Activated CD4-positive, alpha-beta memory T cell treated with anti-CD3 and anti-CD28 coated beads, Interleukin-2, amount 10 ng/mL, durations not matched to agents 7 days and 5 days (primary cell): ENCODE data around the gene ST3GAL4. TPM values are rescaled to one million over a fixed set of nuclear protein-coding genes. Genes with fewer than 3 reads are reported as not detected.
"Not testable (repeated sequence)": the region's sequence is repeated elsewhere in the genome, so short reads cannot be mapped to it uniquely, and the experiment has no call there.

Source experiments
- CTCF ChIA-PET: fragments of 350-600 bp; sonication (Branson Sonifier 250); formaldehyde crosslinking; loops from one replicate; lab custom pipeline; 2021; ENCODE audit warnings: antibody characterized with exemption, inconsistent platforms; lab: Charles Lee
- POLR2A ChIA-PET: fragments of 350-600 bp; sonication (Branson Sonifier 250); formaldehyde crosslinking; loops from one replicate; lab custom pipeline; 2021; ENCODE audit warnings: antibody characterized with exemption; lab: Charles Lee
- DNase-seq: peaks from one replicate; pipeline ENCODE4 v3.0.0-alpha.2; 2020
- H3K27ac Mint-ChIP-seq: one replicate; pipeline ENCODE4 v1.8.0; 2021; ENCODE audit warnings: mild to moderate bottlenecking, mixed read lengths
- H3K27me3 Mint-ChIP-seq: one replicate; pipeline ENCODE4 v1.8.0; 2021; ENCODE audit warnings: mixed read lengths
- H3K36me3 Mint-ChIP-seq: one replicate; pipeline ENCODE4 v1.8.0; 2021; ENCODE audit warnings: low read depth, mixed read lengths
- H3K4me1 Mint-ChIP-seq: one replicate; pipeline ENCODE4 v1.8.0; 2021; ENCODE audit warnings: mixed read lengths
- H3K4me3 Mint-ChIP-seq: one replicate; pipeline ENCODE4 v1.8.0; 2021; ENCODE audit warnings: mild to moderate bottlenecking, mixed read lengths
- H3K9me3 Mint-ChIP-seq: one replicate; pipeline ENCODE4 v1.8.0; 2021; ENCODE audit warnings: mixed read lengths
- total RNA-seq, 2 experiments: library from RNA; stranded (reverse); gene quantifications; one replicate each; pipeline ENCODE4 v1.2.3, GENCODE V29; 2021

Gene ST3GAL4, protein sequence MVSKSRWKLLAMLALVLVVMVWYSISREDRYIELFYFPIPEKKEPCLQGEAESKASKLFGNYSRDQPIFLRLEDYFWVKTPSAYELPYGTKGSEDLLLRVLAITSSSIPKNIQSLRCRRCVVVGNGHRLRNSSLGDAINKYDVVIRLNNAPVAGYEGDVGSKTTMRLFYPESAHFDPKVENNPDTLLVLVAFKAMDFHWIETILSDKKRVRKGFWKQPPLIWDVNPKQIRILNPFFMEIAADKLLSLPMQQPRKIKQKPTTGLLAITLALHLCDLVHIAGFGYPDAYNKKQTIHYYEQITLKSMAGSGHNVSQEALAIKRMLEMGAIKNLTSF
- 1 to 10 TPM; 7.4 to 8.5 TPM for total RNA-seq

DNA sequence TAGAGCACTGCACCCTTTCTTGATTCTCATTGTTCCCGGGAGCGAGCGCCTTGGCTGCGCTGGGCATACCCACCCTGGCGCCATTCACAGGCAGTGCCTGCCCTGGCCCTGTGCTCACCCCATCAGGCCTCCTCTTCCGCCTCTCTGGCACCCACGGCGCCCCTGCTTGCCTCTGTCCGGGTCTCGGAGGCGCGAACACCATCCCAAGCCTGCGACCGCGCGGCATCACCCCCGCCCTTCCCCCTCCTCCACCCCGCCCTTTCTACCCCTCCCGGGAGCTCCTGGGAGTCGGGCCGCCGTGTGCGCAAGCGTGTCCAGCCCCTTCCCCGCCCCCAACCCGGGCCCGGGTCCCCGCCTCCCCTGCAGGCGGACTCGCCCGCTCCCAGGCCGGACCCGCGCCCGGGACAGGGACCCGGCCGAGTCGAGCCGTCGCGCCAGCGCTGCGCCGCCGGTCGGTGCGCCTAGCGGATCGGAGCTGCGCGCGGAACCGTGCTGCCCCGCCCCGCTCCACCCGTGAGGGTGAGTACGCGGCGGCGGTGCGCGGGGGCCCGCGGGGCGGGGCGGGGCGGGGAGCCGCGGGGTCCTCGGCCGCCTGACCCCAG, at the start of gene ST3GAL4:
Gene ST3GAL4 (plus strand): TSS at position 363 of the 602 bp plus-strand sequence. CDS start 50,470 bp downstream, outside the sequence.
- H3K4me3 Mint-ChIP-seq = peak within 1 kb of the TSS; percentile 92
- DNase-seq = peak; percentile 76
- peaks cover 52% of the 10 kb centered on the region for H3K4me1 Mint-ChIP-seq
- no peaks in the 10 kb centered on the region for H3K27me3 Mint-ChIP-seq
- peaks cover 21% of the 10 kb centered on the region for H3K36me3 Mint-ChIP-seq
- peak within 1 kb of the TSS; percentile 67 for H3K27ac Mint-ChIP-seq
- CTCF ChIA-PET = interaction anchor here (1.4 to 2.8 kb wide), 3 partner anchors 45 to 126 kb away, joined by 4 to 13 read pairs (median 5); no protein-coding TSS in a partner anchor
- H3K9me3 Mint-ChIP-seq = no peaks in the 10 kb centered on the region
- POLR2A ChIA-PET = interaction anchor here (0.8 to 4.7 kb wide), 16 partner anchors 12 to 786 kb away, joined by 3 to 24 read pairs (median 6); partner anchors contain the start of genes DCPS, FOXRED1, HYLS1 and PUS3

DNA sequence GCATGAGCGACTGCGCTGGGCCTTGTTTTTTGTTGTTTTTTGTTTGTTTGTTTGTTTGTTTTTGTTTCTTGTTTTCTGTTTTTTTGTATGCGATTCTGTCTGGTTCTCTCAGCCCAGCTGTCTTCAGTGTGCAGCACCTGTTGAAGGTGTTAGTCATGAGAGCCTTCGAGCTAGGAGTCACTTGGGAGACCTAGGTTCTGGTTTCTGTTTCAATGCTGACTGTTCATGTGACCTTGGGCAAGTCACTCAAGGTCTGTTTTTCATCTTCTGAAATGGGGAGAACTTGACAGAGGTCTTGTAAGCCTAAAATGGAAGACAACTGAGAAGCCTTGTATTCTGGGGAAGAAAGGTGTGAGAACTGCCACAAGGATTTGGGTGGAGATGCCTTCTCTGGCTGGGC, 49.8 kb upstream of the ST3GAL4 start:
- ChIA-PET CTCF (interaction anchor here (0.7 to 2.6 kb wide), 5 partner anchors 10 to 483 kb away, joined by 3 to 17 read pairs (median 3); no protein-coding TSS in a partner anchor), POLR2A (interaction anchor here (0.8 to 3.4 kb wide), 4 partner anchors 13 to 418 kb away, joined by 3 to 23 read pairs (median 3); partner anchors contain the start of genes HYLS1 and ST3GAL4)
- peak; percentile 35 for DNase-seq
- Mint-ChIP-seq H3K9me3 (no peaks in the 10 kb centered on the region), H3K4me3 (peak overlapping the region; percentile 58), H3K36me3 (peaks cover 45% of the 10 kb centered on the region), H3K27me3 (no peaks in the 10 kb centered on the region), H3K4me1 (peaks cover 34% of the 10 kb centered on the region), H3K27ac (peak overlapping the region; percentile 60)

DNA sequence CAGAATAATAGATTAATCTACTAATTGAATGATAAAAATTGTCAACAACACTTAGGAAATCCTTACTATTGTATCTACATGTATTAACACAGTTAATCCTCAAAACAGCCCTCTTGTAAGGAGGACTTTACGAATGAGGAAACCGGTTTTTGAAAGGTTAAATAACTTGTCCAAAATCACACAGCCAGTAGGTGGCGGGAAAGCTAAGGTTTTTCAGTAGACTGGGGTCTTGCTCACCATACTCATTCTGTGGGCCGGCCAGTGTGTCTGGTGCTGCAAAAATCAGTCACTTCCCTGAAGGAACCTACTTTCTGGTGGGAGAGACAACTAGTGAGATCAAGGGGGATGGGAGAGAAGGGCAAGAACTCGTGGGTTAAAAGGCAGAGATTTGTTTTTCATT, 47.8 kb upstream of the ST3GAL4 start:
- no peaks in the 10 kb centered on the region for H3K27me3 Mint-ChIP-seq
- no peak for DNase-seq
- no peak overlapping the region for H3K4me3 Mint-ChIP-seq
- no peak overlapping the region for H3K27ac Mint-ChIP-seq
- peaks cover 35% of the 10 kb centered on the region for H3K4me1 Mint-ChIP-seq
- no peaks in the 10 kb centered on the region for H3K9me3 Mint-ChIP-seq
- ChIA-PET POLR2A (interaction anchor here (0.5 to 0.6 kb wide), 3 partner anchors 9 to 48 kb away, joined by 3 read pairs; no protein-coding TSS in a partner anchor), CTCF (interaction anchor here (0.7 to 3.4 kb wide), 3 partner anchors 11 to 173 kb away, joined by 4 to 9 read pairs (median 6); no protein-coding TSS in a partner anchor)
- peaks cover 50% of the 10 kb centered on the region for H3K36me3 Mint-ChIP-seq

DNA sequence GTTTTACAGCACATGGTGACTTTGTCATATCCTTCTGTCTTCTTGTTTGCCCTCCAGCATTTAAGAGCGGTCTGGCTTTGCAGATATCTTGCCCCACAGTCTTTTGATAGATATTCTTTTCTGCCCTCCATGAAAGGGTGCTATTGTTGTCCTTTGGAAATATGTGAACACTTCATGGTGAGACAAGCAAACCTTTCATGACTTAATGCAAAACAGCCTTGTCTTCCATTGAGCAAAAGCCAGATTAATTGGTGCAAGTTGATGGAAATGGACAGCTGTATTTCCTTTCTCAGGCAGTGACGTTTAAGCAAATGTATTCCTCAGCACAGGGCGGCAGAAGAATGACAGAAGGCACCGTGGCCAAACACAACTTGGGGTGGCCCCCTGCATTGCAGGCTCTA, 47.2 kb upstream of the ST3GAL4 start:
- ChIA-PET CTCF (interaction anchor here (0.7 to 3.4 kb wide), 2 partner anchors 10 to 173 kb away, joined by 4 to 9 read pairs; no protein-coding TSS in a partner anchor), POLR2A (interaction anchor here (0.6 kb wide), 1 partner anchor 26 kb away, joined by 3 read pairs; no protein-coding TSS in a partner anchor)
- H3K4me1 Mint-ChIP-seq = peaks cover 31% of the 10 kb centered on the region
- no peak overlapping the region for H3K4me3 Mint-ChIP-seq
- no peak for DNase-seq
- H3K9me3 Mint-ChIP-seq = no peaks in the 10 kb centered on the region
- no peak overlapping the region for H3K27ac Mint-ChIP-seq
- H3K36me3 Mint-ChIP-seq = peaks cover 49% of the 10 kb centered on the region
- no peaks in the 10 kb centered on the region for H3K27me3 Mint-ChIP-seq

DNA sequence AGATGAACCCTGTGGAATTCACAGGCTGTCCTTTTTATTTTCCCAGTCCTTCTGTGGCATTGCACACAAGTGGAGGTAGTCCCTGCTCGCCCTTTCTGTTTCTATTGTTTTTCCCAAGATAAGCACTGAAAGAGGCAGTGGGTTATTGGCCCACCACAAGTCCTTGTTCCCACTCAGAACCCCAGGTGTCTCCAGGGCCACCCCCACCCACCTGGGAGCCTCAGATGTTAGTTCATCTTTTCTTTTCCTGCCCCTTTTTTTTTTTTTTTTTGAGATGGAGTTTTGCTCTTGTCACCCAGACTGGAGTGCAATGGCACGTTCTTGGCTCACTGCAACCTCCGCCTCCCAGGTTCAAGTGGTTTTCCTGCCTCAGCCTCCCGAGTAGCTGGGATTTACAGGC, 46.7 kb upstream of the ST3GAL4 start:
- DNase-seq, H3K27ac Mint-ChIP-seq, H3K4me3 Mint-ChIP-seq, POLR2A ChIA-PET, H3K9me3 Mint-ChIP-seq, H3K27me3 Mint-ChIP-seq: not testable (repeated sequence)
- Mint-ChIP-seq H3K36me3 (peaks cover 51% of the 10 kb centered on the region), H3K4me1 (peaks cover 30% of the 10 kb centered on the region)
- CTCF ChIA-PET = interaction anchor here (3.4 kb wide), 1 partner anchor 10 kb away, joined by 9 read pairs; no protein-coding TSS in a partner anchor

DNA sequence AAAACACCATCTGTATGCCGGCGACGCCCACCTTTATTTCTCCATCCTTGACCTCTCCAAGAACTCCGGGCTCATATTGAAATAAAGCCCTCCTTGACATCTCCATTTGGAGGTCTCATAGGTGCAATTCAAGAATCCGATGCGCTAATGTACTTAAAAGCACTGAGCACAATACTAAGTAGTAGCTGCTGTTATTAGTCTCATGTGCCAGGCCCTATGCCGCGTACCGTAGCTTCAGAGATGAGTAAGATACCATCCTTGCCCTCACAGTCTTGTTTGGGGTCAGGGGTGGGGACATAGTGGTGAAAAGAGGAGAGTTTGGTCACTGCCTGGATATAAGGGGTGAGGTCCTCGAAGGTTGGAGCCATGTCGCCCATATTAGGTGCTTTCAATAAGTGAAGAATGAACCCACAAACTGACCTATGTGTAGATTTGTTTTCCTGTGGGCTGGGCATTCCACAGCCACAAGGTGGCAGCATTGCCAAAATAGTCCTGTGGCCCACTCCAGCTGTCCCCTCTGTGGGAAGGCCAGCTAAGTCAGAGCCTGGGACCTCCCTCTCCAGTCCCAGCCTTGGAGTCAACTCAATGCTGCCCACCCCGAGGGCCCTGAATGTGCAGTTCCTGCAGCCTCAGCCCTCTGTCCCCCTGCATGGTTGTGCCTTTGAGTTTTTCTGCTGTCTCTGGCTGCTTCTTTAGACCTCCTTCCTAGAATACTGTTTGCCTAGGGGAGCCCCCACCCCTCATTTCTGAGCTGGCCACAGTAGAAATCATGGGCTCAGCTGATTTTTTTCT, 45.1 kb upstream of the ST3GAL4 start:
- no peak overlapping the region for H3K4me3 Mint-ChIP-seq
- peaks cover 51% of the 10 kb centered on the region for H3K36me3 Mint-ChIP-seq
- H3K27me3 Mint-ChIP-seq = no peaks in the 10 kb centered on the region
- peak; percentile 65 for DNase-seq
- no peak overlapping the region for H3K27ac Mint-ChIP-seq
- ChIA-PET CTCF (interaction anchor here (0.9 to 4.0 kb wide), 15 partner anchors 9 to 175 kb away, joined by 3 to 57 read pairs (median 4); partner anchors contain the start of gene ST3GAL4), POLR2A (interaction anchor here (1.7 kb wide), 1 partner anchor 170 kb away, joined by 4 read pairs; no protein-coding TSS in a partner anchor)
- no peaks in the 10 kb centered on the region for H3K9me3 Mint-ChIP-seq
- peaks cover 27% of the 10 kb centered on the region for H3K4me1 Mint-ChIP-seq

DNA sequence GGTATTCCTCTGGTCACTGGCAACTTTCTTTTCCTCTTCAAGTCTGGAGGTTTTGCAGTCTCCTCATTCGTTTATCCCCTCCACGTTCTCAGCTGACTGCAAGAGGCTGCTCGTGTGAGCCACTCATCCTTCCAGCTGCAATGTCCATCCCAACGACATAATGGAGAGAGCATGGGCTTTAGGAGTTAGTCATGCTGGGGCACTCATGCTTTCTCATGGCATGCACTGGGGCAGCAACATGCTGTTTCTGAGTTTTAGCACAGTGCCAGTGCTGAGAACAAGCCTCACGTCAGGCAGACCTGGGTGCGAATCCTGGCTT, 44.5 kb upstream of the ST3GAL4 start:
- Mint-ChIP-seq H3K27ac (no peak overlapping the region), H3K4me3 (no peak overlapping the region), H3K27me3 (no peaks in the 10 kb centered on the region), H3K36me3 (peaks cover 52% of the 10 kb centered on the region), H3K4me1 (peaks cover 22% of the 10 kb centered on the region), H3K9me3 (no peaks in the 10 kb centered on the region)
- POLR2A ChIA-PET = interaction anchor here (1.7 kb wide), 1 partner anchor 170 kb away, joined by 4 read pairs; no protein-coding TSS in a partner anchor
- CTCF ChIA-PET = interaction anchor here (1.0 to 4.0 kb wide), 14 partner anchors 8 to 175 kb away, joined by 3 to 57 read pairs (median 4); partner anchors contain the start of genes ST3GAL4 and TIRAP
- DNase-seq = no peak

DNA sequence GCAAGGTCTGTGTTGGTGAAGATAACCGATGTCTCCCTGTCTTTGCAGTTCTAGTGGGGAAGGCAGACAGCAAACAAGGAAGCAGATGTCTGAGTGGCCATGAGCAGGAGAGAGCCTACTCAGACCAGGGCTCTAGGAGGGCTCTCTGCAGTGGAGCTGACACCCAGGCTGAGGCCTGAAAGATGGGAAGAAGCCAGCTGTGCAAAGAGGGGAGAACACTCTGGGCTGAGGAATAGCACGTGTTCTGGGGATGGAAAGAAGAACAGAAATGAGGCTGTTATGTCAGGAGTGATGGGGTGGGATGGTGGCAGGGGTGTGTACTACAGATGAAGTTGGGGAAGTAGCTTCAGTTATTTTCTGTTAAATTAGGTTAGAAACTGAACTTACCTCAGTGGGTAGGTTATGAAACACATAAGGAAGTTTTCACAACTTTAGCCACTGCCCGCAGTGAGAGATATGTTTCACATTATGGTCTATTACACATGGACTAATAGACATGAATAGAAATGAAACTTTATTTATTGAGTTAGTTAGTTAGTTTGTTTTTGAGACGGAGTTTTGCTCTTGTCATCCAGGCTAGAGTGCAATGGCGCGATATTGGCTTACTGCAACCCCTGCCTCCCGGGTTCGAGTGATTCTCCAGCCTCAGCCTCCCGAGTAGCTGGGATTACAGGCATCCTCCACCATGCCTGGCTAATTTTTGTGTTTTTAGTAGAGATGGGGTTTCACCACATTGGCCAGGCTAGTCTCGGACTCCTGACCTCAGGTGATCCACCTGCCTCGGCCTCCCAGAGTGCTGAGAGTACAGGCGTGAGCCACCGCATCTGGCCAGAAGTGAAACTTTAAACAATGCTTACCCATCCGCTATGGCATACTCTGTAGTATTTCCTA, 43.8 kb upstream of the ST3GAL4 start:
- no peaks in the 10 kb centered on the region for H3K9me3 Mint-ChIP-seq
- H3K27ac Mint-ChIP-seq = no peak overlapping the region
- no peak overlapping the region for H3K4me3 Mint-ChIP-seq
- DNase-seq = no peak
- peaks cover 55% of the 10 kb centered on the region for H3K36me3 Mint-ChIP-seq
- ChIA-PET POLR2A (no interaction called here), CTCF (interaction anchor here (1.0 to 4.0 kb wide), 13 partner anchors 8 to 170 kb away, joined by 3 to 57 read pairs (median 4); partner anchors contain the start of genes ST3GAL4 and TIRAP)
- H3K4me1 Mint-ChIP-seq = peaks cover 22% of the 10 kb centered on the region
- H3K27me3 Mint-ChIP-seq = no peaks in the 10 kb centered on the region

DNA sequence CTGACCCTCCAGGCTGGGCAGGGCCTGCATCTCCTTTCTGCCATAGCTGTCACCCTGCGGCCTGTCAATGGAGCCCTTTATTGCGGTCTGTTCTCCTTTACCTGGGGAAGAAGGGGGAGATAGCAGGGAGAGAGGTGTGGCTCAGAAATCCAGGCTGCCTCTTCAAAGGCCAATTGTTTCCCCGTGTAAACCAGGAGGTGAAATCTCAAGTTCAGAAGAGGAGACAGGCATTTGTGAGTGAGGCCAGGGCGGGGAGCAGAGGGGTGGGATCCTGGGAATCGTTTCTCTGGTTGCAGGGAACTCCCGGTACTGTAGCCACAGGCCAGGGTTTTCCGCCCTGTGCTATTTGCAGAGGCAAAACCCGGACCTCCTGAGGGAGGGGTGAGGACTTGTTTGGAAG, 42.5 kb upstream of the ST3GAL4 start:
- ChIA-PET CTCF (interaction anchor here (4.0 kb wide), 1 partner anchor 168 kb away, joined by 57 read pairs; no protein-coding TSS in a partner anchor), POLR2A (no interaction called here)
- no peak overlapping the region for H3K27ac Mint-ChIP-seq
- no peak for DNase-seq
- no peak overlapping the region for H3K4me3 Mint-ChIP-seq
- no peaks in the 10 kb centered on the region for H3K9me3 Mint-ChIP-seq
- H3K36me3 Mint-ChIP-seq = peaks cover 57% of the 10 kb centered on the region
- no peaks in the 10 kb centered on the region for H3K27me3 Mint-ChIP-seq
- peaks cover 26% of the 10 kb centered on the region for H3K4me1 Mint-ChIP-seq

DNA sequence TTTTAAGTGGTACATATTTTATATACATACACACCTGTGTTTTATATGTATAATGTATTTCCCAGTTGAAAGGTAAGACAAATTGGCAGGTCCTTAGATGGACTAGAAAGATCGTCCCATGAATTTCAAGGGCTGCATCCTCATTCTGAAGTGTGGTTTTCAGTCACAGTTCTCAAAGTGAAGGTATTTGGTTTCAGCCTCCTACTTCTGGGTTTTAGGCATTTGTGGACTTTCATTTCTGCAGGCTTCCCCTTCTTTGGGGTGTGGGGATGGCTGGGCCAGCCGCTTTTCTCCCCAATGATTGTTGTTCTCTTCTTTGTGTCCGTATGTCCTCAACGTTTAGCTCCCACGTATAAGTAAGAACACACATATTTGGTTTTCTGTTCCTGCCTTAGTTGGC, 41.7 kb upstream of the ST3GAL4 start:
- no peak overlapping the region for H3K4me3 Mint-ChIP-seq
- no peaks in the 10 kb centered on the region for H3K9me3 Mint-ChIP-seq
- peaks cover 32% of the 10 kb centered on the region for H3K4me1 Mint-ChIP-seq
- ChIA-PET POLR2A (no interaction called here), CTCF (interaction anchor here (0.9 kb wide), 1 partner anchor 10 kb away, joined by 3 read pairs; the partner anchor contains the start of gene DCPS)
- H3K36me3 Mint-ChIP-seq = peaks cover 53% of the 10 kb centered on the region
- H3K27ac Mint-ChIP-seq = no peak overlapping the region
- no peaks in the 10 kb centered on the region for H3K27me3 Mint-ChIP-seq
- DNase-seq = no peak

DNA sequence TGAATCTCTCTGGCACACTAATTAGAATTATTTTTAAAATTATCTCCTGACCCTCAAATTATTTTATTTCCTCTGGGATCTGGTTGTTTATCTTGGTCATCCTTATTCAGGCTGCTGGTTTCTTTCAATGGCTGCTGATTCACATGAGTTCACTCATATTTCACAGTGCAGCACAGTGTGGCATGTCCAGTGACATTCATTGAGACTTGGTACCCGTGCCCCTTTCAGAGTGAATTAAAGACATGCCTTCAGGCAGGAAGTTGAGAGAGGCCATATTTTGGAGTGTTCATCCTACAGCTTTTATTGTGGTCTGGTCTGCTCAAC, 38.1 kb upstream of the ST3GAL4 start:
- Mint-ChIP-seq H3K36me3 (peaks cover 40% of the 10 kb centered on the region), H3K4me1 (peaks cover 34% of the 10 kb centered on the region), H3K27me3 (no peaks in the 10 kb centered on the region), H3K9me3 (no peaks in the 10 kb centered on the region), H3K27ac (peak overlapping the region; percentile 78), H3K4me3 (no peak overlapping the region)
- ChIA-PET POLR2A (interaction anchor here (0.8 to 2.8 kb wide), 5 partner anchors 12 to 49 kb away, joined by 3 to 23 read pairs (median 3); partner anchors contain the start of genes DCPS, FOXRED1, SRPRA and ST3GAL4), CTCF (interaction anchor here (1.0 to 2.9 kb wide), 3 partner anchors 10 to 163 kb away, joined by 3 to 18 read pairs (median 9); no protein-coding TSS in a partner anchor)
- no peak for DNase-seq
